ENCODE measurements around the gene TMEM208.

The TMEM208 gene

DNA sequence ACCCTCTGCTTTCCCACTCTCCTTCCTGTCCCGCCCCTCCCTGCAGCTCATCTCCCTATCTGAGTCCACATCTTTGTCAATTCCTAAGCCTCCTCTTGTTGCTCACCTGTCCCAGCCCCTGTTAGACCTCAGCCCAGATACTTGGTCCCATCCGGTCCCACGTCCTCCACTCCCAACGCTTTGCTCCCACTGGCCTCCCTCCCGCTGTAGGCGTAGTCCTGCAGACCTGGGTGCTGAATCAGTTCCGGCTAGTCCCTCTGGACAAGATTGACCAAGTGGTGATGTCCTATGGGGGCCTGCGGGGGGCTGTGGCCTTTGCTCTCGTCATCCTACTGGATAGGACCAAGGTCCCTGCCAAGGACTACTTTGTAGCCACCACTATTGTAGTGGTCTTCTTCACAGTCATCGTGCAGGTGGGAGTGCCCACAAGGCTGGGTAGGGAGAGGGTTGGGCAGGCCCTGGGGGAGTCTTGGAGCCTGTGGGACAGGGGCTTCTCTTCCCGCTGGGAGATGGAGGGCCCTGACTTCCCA, 29.8 kb downstream of the TMEM208 start:
- H3K36me3 ChIP-seq = no peaks in the 10 kb centered on the region
- H3K4me3 ChIP-seq (ENCODE audit: low read depth in 1 of 2, low read length in 1 of 2) = no peak overlapping the region
- no peaks in the 10 kb centered on the region for H3K4me1 ChIP-seq (ENCODE audit: control insufficient read depth in 1 of 2, insufficient read depth in 1 of 2, low read depth in 1 of 2, low read length in 1 of 2)
- no peaks in the 10 kb centered on the region for H3K9me3 ChIP-seq
- H3K27ac ChIP-seq = no peak overlapping the region
- H3K27me3 ChIP-seq = peaks cover 7% of the 10 kb centered on the region
- TF ChIP-seq, protein P1, sequence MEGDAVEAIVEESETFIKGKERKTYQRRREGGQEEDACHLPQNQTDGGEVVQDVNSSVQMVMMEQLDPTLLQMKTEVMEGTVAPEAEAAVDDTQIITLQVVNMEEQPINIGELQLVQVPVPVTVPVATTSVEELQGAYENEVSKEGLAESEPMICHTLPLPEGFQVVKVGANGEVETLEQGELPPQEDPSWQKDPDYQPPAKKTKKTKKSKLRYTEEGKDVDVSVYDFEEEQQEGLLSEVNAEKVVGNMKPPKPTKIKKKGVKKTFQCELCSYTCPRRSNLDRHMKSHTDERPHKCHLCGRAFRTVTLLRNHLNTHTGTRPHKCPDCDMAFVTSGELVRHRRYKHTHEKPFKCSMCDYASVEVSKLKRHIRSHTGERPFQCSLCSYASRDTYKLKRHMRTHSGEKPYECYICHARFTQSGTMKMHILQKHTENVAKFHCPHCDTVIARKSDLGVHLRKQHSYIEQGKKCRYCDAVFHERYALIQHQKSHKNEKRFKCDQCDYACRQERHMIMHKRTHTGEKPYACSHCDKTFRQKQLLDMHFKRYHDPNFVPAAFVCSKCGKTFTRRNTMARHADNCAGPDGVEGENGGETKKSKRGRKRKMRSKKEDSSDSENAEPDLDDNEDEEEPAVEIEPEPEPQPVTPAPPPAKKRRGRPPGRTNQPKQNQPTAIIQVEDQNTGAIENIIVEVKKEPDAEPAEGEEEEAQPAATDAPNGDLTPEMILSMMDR (IDR thresholded peaks at IDR 0.05) = no peak

DNA sequence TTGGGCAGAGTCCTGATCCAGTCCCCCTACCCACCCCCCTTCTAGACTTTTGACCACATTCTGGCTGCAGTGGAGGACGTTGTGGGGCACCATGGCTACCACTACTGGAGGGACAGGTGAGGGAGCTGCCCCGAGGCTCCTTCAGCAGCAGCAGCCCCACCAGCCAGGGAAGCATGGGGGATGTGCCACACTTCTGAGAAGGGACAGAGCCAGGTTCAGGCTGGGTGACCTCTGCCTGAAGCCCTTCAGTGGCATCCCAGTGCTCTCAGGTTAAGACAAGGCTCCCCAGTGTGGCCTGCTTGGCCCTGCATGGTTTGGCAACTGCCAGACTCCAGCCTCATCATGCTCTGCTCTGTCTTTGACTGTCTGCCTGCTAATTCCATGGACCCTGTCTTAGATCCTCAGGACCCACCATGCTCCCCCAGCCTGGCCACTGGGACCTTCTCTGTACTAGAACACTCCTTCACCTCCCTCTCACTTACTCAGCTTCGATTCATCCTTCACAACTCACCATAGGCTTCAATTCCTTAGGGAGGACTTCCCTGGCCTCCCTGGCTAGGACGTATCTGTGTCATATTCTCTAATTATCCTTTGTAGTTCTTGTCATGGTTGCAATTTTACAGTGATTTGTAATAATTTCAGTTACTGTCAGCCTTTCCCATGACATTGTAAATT, 30.7 kb downstream of the TMEM208 start:
- no peaks in the 10 kb centered on the region for H3K36me3 ChIP-seq
- TF ChIP-seq, protein P1 (IDR thresholded peaks at IDR 0.05) = no peak
- H3K9me3 ChIP-seq = no peaks in the 10 kb centered on the region
- no peak overlapping the region for H3K4me3 ChIP-seq (ENCODE audit: low read depth in 1 of 2, low read length in 1 of 2)
- peaks cover 3% of the 10 kb centered on the region for H3K27me3 ChIP-seq
- no peaks in the 10 kb centered on the region for H3K4me1 ChIP-seq (ENCODE audit: control insufficient read depth in 1 of 2, insufficient read depth in 1 of 2, low read depth in 1 of 2, low read length in 1 of 2)
- H3K27ac ChIP-seq = no peak overlapping the region

DNA sequence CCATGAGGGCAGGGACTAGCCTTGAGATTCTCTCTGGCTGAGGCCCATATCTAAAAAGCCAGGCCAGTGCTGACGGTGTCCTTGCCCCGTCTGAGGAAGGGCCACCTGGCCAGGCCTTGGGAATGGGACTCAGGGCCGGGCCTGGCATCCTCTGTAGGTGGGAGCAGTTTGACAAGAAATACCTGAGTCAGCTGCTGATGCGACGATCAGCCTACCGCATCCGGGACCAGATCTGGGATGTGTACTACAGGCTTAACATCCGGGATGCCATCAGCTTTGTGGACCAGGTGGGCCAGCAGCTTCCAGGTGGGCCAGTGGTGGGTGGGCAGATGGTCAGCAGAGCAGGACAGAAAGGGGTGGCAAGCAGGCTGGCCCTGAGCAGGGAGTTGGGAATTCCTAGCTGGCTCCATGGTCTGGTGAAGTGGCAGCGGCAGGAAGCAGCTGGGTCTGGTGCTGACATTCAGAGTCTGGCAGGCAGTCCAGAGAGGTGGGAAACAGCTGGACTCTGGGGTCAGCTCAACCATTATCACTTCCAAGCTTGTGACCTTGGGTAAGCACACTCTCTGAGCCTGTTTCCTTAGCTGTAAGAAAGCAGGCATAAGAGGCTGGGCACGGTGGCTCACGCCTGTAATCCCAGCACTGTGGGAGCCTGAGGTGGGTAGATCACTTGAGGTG, 31.4 kb downstream of the TMEM208 start:
- no peaks in the 10 kb centered on the region for H3K27me3 ChIP-seq
- no peaks in the 10 kb centered on the region for H3K9me3 ChIP-seq
- no peaks in the 10 kb centered on the region for H3K4me1 ChIP-seq (ENCODE audit: control insufficient read depth in 1 of 2, insufficient read depth in 1 of 2, low read depth in 1 of 2, low read length in 1 of 2)
- TF ChIP-seq, protein P1 (IDR thresholded peaks at IDR 0.05) = no peak
- H3K27ac ChIP-seq = no peak overlapping the region
- H3K4me3 ChIP-seq (ENCODE audit: low read depth in 1 of 2, low read length in 1 of 2) = no peak overlapping the region
- no peaks in the 10 kb centered on the region for H3K36me3 ChIP-seq

DNA sequence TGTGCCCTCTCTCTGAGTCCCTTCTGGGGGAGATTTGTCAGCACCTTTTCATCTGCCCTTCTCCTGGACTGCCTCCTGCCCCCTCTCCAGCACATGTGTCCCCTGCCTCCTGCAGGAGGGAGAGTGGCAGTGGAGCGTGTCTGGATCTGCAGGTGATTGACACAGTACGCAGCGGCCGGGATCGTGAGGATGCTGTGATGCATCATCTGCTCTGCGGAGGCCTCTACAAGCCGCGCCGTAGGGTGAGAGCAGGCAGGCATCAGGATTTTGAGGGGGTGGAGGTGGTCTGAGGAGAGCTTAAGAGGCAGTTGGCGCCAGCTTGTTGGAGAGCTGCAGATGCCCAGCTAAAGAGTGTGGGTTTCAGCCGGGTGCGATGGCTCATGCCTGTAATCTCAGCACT, 32.8 kb downstream of the TMEM208 start:
- H3K4me3 ChIP-seq (ENCODE audit: low read depth in 1 of 2, low read length in 1 of 2) = no peak overlapping the region
- TF ChIP-seq, protein P1 (IDR thresholded peaks at IDR 0.05) = no peak

DNA sequence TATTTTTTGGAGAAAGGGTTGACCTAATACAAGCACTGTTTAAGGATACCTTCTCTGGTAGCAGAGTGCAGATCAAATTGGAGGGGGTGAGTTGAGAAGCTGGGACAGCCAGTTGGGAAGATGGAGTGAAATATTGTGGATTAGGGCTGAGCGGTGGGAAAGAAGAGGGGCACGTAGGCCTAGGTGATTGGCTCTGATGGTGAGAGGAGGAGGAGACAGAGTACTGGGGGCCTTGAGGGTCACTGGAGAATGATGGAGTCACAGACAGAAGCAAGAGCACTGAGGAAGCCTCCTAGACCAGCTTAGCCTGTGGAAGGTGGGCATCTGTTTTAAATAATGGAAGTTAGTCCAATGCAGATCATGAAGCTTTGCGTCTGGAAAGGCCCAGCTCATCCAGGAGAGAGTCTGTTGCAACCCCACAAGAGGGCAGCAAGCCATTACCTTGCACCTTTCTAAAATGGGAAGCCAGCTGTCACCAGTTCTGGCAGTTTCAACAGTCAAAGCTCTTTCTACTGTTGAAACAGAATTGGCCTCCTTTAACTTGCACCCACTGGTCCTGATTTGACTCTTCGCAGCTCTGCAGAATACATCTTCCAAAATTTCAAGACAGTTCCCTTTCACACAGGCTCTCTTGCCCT, 33.6 kb downstream of the TMEM208 start:
- Histone ChIP-seq H3K27ac (no peak overlapping the region), H3K4me3 (ENCODE audit: low read depth in 1 of 2, low read length in 1 of 2) (no peak overlapping the region)
- TF ChIP-seq, protein P1 (IDR thresholded peaks at IDR 0.05) = no peak

More for the DNA sequence above, 32.8 kb downstream of the TMEM208 start:
- Histone ChIP-seq H3K27ac (no peak overlapping the region), H3K9me3 (no peaks in the 10 kb centered on the region), H3K36me3 (no peaks in the 10 kb centered on the region), H3K27me3 (peaks cover 5% of the 10 kb centered on the region), H3K4me1 (ENCODE audit: control insufficient read depth in 1 of 2, insufficient read depth in 1 of 2, low read depth in 1 of 2, low read length in 1 of 2) (no peaks in the 10 kb centered on the region)

More for the DNA sequence above, 33.6 kb downstream of the TMEM208 start:
- no peaks in the 10 kb centered on the region for H3K4me1 ChIP-seq (ENCODE audit: control insufficient read depth in 1 of 2, insufficient read depth in 1 of 2, low read depth in 1 of 2, low read length in 1 of 2)
- no peaks in the 10 kb centered on the region for H3K36me3 ChIP-seq
- peaks cover 8% of the 10 kb centered on the region for H3K27me3 ChIP-seq
- no peaks in the 10 kb centered on the region for H3K9me3 ChIP-seq
